GM18499 (cell line): ENCODE results near the gene CRACR2A.

ENCODE experiments used
- ATAC-seq: cut with Tn5 transposase; IDR thresholded peaks from one replicate; pipeline ENCODE4 v1.9.1; 2021; ENCODE audit warnings: moderate number of reproducible peaks; ENCODE audit not compliant: insufficient read depth, unreplicated experiment

CRACR2A gene

DNA sequence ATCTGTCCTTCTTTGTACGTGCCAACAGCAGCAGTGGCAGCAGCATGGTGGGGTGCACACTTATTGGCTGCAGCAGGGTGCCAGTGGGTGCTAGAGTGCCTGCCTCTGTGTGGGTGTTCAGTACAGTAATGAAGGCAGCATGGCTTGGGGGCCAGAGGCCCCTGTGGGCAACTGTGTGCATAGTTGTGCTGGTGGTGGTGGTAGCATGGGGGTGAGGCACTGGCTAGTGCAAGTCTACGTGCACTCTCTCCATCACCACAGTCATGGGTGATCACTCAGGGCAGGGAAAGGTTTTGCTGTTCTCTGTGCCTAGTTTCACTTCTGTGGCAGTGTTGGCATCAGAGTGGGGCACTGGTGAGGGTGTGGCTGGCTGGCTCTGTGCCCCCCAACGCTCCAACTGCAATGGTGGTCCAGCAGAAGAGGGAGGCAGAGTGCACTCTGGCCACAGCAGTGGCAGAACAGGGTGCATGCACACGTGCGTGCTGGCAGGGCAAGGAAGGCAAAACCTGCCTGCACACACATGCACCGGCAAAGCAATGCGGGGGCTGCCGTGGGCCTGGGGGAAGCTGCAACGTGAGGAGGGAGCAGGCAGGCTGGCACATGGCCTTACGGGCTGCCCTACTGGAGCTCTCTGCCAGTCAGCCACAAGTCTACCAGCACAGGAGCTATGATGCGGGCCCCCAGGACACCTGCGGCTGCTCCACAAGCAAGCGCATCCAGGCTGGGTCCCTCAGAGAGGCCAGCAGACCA, 60.1 kb downstream of the CRACR2A start:
- no peak for ATAC-seq

- ATAC-seq, result no peak
Observed at GRCh38 chr12:3686463-3686862, 66.4 kb downstream of the CRACR2A start.

DNA sequence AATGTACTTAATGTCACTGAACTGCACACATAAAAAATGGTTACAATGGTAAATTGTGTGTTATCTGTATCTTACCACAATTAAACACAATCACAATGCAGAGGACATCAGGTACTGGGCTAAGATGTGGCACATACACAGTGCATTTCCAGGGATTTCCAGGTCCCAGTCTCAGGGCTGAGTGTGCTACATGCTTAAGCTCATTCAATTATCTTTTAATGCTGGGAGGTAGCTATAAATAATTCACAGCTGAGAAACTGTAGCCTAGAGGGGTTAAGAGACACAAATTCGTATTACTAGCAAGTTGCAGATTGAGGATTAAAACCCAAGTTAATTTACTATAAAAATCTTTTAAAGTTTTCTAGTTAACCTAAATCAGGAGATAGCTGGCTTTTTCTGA, 67.1 kb downstream of the CRACR2A start:
- ATAC-seq, result no peak

DNA sequence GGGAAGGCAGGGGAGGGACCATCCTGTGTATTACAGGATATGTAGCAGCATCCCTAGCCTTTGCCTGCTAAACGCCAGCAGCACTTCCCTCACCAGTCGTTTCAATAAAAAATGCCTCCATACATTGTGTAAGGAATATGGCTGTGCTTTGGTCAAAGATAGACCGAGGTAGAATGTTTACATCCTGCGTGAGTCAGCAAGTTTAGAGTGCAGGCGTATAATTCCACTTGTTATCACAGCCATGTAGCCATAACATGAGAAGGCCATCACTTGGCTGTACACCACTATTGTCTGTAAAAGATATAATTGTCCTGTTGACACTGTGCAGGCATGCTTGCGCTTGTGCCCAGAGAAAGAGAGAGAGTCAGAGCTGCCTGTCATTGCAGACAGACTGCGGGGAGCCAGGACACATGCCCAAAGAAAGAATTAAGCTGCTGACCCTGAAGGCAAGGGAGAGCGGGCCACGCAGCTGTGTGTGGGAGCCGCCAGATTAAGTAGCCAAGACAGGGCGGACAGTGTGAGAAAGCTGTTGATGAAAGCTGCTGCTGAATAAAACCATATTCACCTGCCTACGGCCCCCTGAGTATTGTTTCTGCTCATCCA, 68.4 kb downstream of the CRACR2A start:
- ATAC-seq, result no peak

DNA sequence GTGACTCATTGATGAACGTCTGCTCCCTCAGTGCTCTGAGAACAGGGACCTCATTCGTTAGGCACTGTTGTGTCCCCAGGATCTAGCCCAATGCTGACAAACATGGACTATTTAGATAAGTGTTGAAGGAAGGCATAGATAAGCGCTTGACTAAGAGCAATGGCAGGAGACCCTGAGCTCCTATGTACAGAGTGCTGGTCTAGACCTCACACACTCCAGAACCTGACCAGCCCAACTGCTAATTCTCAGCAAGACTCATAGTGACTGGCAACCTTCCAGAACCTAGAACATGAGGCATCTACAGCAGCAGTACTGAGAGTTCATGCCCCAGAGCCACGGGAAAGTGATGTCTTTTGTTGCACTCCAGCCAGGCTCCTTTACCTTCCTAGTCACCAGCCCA, 69.2 kb downstream of the CRACR2A start:
- no peak for ATAC-seq

DNA sequence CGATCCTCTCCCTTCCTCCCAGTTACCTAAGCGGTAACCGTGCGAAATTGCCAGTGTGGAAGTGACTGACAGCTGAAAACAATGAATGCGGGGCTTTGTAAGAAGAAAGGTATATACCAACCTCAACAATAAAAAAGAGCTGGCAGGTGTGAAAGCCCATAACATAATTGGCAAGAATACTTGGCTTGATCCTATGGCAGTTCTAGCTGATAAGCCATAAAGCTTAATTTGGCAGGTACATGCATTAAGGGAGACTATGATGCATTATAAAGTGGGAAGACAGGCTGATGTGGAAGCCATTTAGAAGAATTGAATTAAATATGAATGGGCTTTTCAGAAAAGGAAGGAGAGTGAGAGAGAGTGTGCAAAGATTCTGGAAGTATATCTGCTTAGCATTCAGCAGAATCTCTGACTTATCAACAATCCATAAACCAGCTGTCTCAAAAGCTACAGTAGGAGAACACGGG, 71.3 kb downstream of the CRACR2A start:
- ATAC-seq, result no peak

DNA sequence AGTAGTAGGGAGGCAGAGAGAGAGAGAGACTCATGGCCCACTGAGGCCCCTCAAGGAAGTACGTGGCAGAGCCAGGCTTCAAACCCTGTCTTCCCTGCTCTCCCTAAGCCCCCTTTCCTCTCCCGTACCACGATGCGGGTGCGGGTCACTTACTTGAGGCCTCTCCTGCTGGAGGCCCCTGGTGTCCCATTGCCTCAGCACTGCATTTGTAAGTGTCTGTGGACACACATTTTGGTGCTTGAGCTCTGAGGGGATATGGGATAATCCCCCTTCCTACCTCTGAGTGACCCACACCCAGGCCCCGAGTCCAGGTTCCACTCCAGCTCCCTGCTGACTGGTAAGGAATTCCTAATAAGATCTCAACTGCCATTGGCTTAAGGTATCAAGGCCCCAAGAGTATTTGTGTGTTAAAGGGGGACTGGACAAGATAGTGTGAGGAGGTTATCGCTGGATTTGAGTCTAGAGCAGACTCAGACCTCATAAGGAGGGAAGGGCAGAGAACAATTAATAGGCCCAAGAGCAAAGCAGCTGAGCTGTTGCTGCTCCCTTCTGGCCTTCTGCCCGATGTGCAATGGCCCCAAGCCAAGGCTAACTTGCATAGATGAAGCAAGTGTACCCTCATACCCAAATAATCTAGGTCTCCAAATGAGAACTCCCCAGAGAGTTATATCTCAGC, 71.9 kb downstream of the CRACR2A start:
- no peak for ATAC-seq

- ATAC-seq, result no peak
Observed at GRCh38 chr12:3679831-3680230, 73.1 kb downstream of the CRACR2A start.

- no peak for ATAC-seq
Observed at GRCh38 chr12:3677609-3678008, 75.3 kb downstream of the CRACR2A start.

GRCh38 chr12:3673981-3674708, 78.8 kb downstream of the CRACR2A start:
- no peak for ATAC-seq

DNA sequence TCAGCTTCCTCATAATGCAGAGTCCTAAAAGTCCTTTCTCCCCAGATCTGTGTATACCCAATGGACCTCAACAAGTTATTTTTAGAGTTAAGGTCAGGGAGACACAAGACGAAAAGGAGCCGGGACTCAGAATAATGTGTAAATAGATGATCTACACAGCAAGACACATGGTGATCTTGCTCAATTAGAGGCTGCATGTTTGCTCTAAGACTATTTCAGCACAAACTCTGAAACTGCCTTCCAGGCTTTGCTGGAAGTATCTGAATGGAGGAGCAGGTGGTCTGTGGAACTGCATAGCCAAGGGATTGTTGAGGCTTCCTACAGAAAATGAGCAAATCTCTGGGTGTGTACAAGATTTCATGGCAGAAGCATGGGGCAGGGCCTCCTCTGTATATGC, 80.8 kb downstream of the CRACR2A start:
- no peak for ATAC-seq

- ATAC-seq, result no peak
Observed at GRCh38 chr12:3671330-3672112, 81.4 kb downstream of the CRACR2A start.

- ATAC-seq, result no peak
Observed at GRCh38 chr12:3670083-3670620, 82.8 kb downstream of the CRACR2A start.

GRCh38 chr12:3669594-3669993, 83.3 kb downstream of the CRACR2A start:
- ATAC-seq, result no peak

GRCh38 chr12:3668479-3669165, 84.3 kb downstream of the CRACR2A start:
- ATAC-seq, result no peak

- ATAC-seq, result no peak
Observed at GRCh38 chr12:3667485-3667884, 85.4 kb downstream of the CRACR2A start.

DNA sequence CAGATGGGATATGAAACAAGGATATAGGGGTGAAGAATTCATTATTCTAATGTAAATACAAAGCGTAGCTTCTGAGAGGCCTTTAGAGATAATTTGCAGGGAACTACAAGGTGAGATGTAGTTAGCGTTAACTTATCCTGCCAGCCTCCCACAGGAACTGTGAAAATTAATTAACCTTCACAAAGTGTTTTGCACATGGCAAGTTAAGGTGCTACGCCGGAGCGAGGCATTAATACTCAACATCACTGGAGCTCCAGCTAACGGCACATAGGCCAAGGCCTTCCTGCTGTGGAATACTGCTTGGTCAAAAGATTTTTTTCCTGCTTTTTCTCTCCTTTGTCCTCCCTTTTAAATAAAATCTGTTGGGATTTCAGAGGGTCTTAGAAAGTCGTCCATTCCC, 86.5 kb downstream of the CRACR2A start:
- ATAC-seq, result no peak

GRCh38 chr12:3662521-3662921, 90.4 kb downstream of the CRACR2A start:
- ATAC-seq, result no peak

- ATAC-seq, result no peak
Observed at GRCh38 chr12:3661028-3661427, 91.9 kb downstream of the CRACR2A start.
